GM12878 (cell line): ENCODE results near the gene RANBP17. TPM values are rescaled to one million over a fixed set of nuclear protein-coding genes. Genes with fewer than 3 reads are reported as not detected.

Source experiments
- ATAC-seq: fragments of 200-7000 bp; cut with Tn5 transposase; 3 replicates; pipeline ENCODE4 v1.9.1; 2020; ENCODE audit warnings: mild to moderate bottlenecking, moderate library complexity
- BruUV-seq: library from RNA; stranded (reverse); fragments of 400-500 nt; replicated peaks from 2 replicates; lab custom pipeline; 2021; lab: Mats Ljungman, UMichigan
- CTCF ChIA-PET: fragments of 300-600 bp; sonication (Branson Sonifier 250); formaldehyde crosslinking; extraction: SDS; loops from one replicate; lab custom pipeline; 2021; ENCODE audit warnings: inconsistent platforms; lab: Yijun Ruan, JAX
- POLR2A ChIA-PET: fragments of 350-600 bp; formaldehyde crosslinking; extraction: SDS; loops from one replicate; lab custom pipeline; 2021; ENCODE audit warnings: inconsistent platforms; lab: Charles Lee
- RAD21 ChIA-PET: fragments of 300-600 bp; sonication (Branson Sonifier 250); formaldehyde crosslinking; loops from one replicate; lab custom pipeline; 2023; ENCODE audit warnings: antibody characterized with exemption; ENCODE audit not compliant: unreplicated experiment; lab: Charles Lee
- SMC1A ChIA-PET: fragments of 300-600 bp; sonication (Branson Sonifier 250); formaldehyde crosslinking; loops from one replicate; lab custom pipeline; 2023; ENCODE audit not compliant: unreplicated experiment, uncharacterized antibody; lab: Charles Lee
- DNase-seq: peaks from one replicate; pipeline ENCODE4 v3.0.0-alpha.2; 2011; ENCODE audit warnings: low read depth, low spot score
- FAIRE-seq: peaks from 3 replicates; lab custom pipeline; 2011; peaks lifted over from hg19 to GRCh38; lab: Jason Lieb, UNC
- H2AFZ ChIP-seq: 2 replicates; pipeline ENCODE4 v1.6.0; 2011; ENCODE audit warnings: low read depth, low read length, control low read depth; ENCODE audit not compliant: control insufficient read depth
- H3K27ac ChIP-seq: 2 replicates; pipeline ENCODE4 v1.5.1; 2011; ENCODE audit warnings: control low read depth; ENCODE audit not compliant: control insufficient read depth, insufficient read depth
- H3K27me3 ChIP-seq, 2 experiments: replicated peaks in 1 of 2; 2 replicates each; pipeline versions ENCODE4 v1.6.0 to v1.6.1; 2011; ENCODE audit warnings: low read length in 1 of 2; ENCODE audit not compliant: control insufficient read depth in 2 of 2, insufficient read depth in 2 of 2
- H3K36me3 ChIP-seq, 2 experiments: 2 replicates each; pipeline ENCODE4 v1.5.1; 2011; ENCODE audit warnings: low read length in 1 of 2; ENCODE audit not compliant: control insufficient read depth in 2 of 2, insufficient read depth in 2 of 2
- H3K4me1 ChIP-seq: 2 replicates; pipeline ENCODE4 v1.6.1; 2011; ENCODE audit warnings: mild to moderate bottlenecking, low read length, moderate library complexity, mixed read lengths; ENCODE audit not compliant: control insufficient read depth, insufficient read depth
- H3K4me2 ChIP-seq: 2 replicates; pipeline ENCODE4 v1.6.0; 2011; ENCODE audit warnings: control low read depth; ENCODE audit not compliant: control insufficient read depth, insufficient read depth
- H3K4me3 ChIP-seq: fragments of 200-600 bp; sonication (generic); 2 replicates; pipeline ENCODE4 v1.5.1; 2016
- H3K79me2 ChIP-seq: 2 replicates; pipeline ENCODE4 v1.6.0; 2011; ENCODE audit warnings: low read length; ENCODE audit not compliant: control insufficient read depth, insufficient read depth
- H3K9ac ChIP-seq: 2 replicates; pipeline ENCODE4 v1.8.0; 2011; ENCODE audit warnings: low read length, control low read depth, mixed read lengths; ENCODE audit not compliant: control insufficient read depth, insufficient read depth
- H3K9me3 ChIP-seq: replicated peaks from 3 replicates; pipeline ENCODE4 v1.5.1; 2011; ENCODE audit warnings: mild to moderate bottlenecking, low read length; ENCODE audit not compliant: control insufficient read depth, insufficient read depth
- H4K20me1 ChIP-seq: 2 replicates; pipeline ENCODE4 v1.6.0; 2011; ENCODE audit not compliant: control insufficient read depth, insufficient read depth
- BHLHE40 ChIP-seq, 2 experiments: fragments of 450-650 bp in 1 of 2; IDR thresholded peaks; 2 replicates each; pipeline ENCODE4 v1.6.1; 2011 to 2017; ENCODE audit warnings: low read depth in 2 of 2, borderline replicate concordance in 1 of 2, improper control_type of control experiment in 1 of 2, low read length in 1 of 2, mild to moderate bottlenecking in 1 of 2
- CBFB ChIP-seq: IDR thresholded peaks from 2 replicates; pipeline ENCODE4 v1.6.1; 2016; ENCODE audit warnings: antibody characterized with exemption, low read depth
- CBX5 ChIP-seq: sonication (generic); IDR thresholded peaks from 2 replicates; pipeline ENCODE4 v1.6.1; 2016; ENCODE audit warnings: low read depth, moderate library complexity, mild to moderate bottlenecking, inconsistent platforms
- HDAC6 ChIP-seq: fragments of 200-600 bp; sonication (generic); IDR thresholded peaks from one replicate; pipeline ENCODE4 v1.8.0; 2017; ENCODE audit warnings: antibody characterized with exemption; ENCODE audit not compliant: unreplicated experiment
- NR2F1 ChIP-seq: fragments of 450-650 bp; conservative IDR thresholded peaks from 2 replicates; pipeline ENCODE4 v1.6.1; 2017; ENCODE audit warnings: mild to moderate bottlenecking
- PML ChIP-seq: IDR thresholded peaks from 2 replicates; pipeline ENCODE4 v1.6.1; 2012; ENCODE audit warnings: low read length, inconsistent platforms
- SUPT20H ChIP-seq: IDR thresholded peaks from 2 replicates; pipeline ENCODE4 v1.6.1; 2011; ENCODE audit warnings: low read depth, mild to moderate bottlenecking, low read length, moderate library complexity, borderline replicate concordance; ENCODE audit not compliant: control insufficient read depth
- YY1 ChIP-seq: IDR thresholded peaks from 2 replicates; pipeline ENCODE4 v1.6.1; 2011; ENCODE audit warnings: low read depth, mild to moderate bottlenecking, low read length
- ZNF217 ChIP-seq: fragments of 450-650 bp; IDR thresholded peaks from 2 replicates; pipeline ENCODE4 v1.6.1; 2017; ENCODE audit warnings: antibody characterized with exemption, mild to moderate bottlenecking
- in situ Hi-C: fragments of 300-500 bp; cut with MboI; formaldehyde crosslinking; loops from 9 replicates; pipeline ENCODE4 v1.14.3; 2018; ENCODE audit warnings: mixed read lengths
- intact Hi-C: fragments of 100-400 bp; cut with micrococcal nuclease; formaldehyde crosslinking; loops from one replicate; pipeline ENCODE4 v1.14.2; 2022; ENCODE audit not compliant: unreplicated experiment
- polyA plus RNA-seq, 11 experiments: library from polyadenylated mRNA; depleted of rRNA in 4 of 11; unstranded in 6 of 11; stranded (reverse) in 5 of 11; fragments of >200 nt; fragmentation: Nextera tagmentation in 4 of 11; fragmentation: Illumina TruSeq in 1 of 11; extraction: Ambion mirVana in 4 of 11; extraction: Trizol in 1 of 11; gene quantifications; 1 replicate in 1 of 11; 2 replicates in 10 of 11; pipeline versions ENCODE4 v1.2.1 to v1.2.3, GENCODE V29; 2011 to 2016; ENCODE audit warnings: inconsistent platforms in 2 of 11, missing spikeins in 2 of 11, low read depth in 1 of 11
- total RNA-seq, 4 experiments: library from RNA; depleted of rRNA in 3 of 4; stranded (reverse); fragments of >200 nt in 3 of 4; fragmentation: Illumina TruSeq in 1 of 4; extraction: Trizol in 1 of 4; gene quantifications; 2 replicates each; pipeline versions ENCODE4 v1.2.1 to v1.2.3, GENCODE V29; 2013 to 2021
- TF ChIP-seq, protein P1 (sequence below): fragments of 150-350 bp; IDR thresholded peaks from 2 replicates; pipeline ENCODE4 v1.6.1; 2016; ENCODE audit warnings: low read depth, low read length
- TF ChIP-seq, protein P2 (sequence below): fragments of 450-650 bp; IDR thresholded peaks from 2 replicates; pipeline ENCODE4 v1.6.1; 2018; ENCODE audit warnings: borderline replicate concordance, mild to moderate bottlenecking; ENCODE audit not compliant: partially characterized antibody

RANBP17 gene
- total and polyA plus RNA-seq, 10 of the 15 experiments (the other 5 are each of a cell fraction or from before 2014, with no cell fraction given), result 0.10 TPM; not detected in 9

DNA sequence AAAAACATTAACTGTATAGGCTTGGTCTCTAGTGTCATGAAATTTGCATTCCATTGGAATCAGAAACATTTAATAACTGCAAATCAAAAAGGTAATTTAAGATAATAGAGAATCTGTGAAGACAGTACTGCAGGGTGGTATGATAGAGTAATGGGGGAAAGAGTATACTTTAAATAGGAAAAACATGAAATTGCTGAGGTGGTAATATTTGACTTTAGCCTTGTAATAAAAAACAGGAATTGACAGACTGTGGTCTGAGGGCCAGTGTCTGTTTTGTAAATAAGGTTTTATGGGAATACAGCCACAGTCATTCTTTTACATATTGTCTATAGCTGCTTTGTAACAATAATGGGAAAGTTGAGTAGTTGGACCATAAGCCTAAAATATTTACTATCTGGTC is 162.3 kb downstream of the RANBP17 start:
- ChIA-PET POLR2A (no interaction called here), CTCF (no interaction called here), SMC1A (interaction anchor here (1.2 kb wide), 1 partner anchor 12 kb away, joined by 3 read pairs; no protein-coding TSS in a partner anchor), RAD21 (no interaction called here)
- DNase-seq (no peak), ATAC-seq (no peak), FAIRE-seq (no peak)
- in situ Hi-C loops (no loop called here), intact Hi-C loops (no loop called here)
- Histone ChIP-seq H3K79me2 (no peaks in the 10 kb centered on the region), H4K20me1 (no peaks in the 10 kb centered on the region), H3K36me3 (no peaks in the 10 kb centered on the region), H3K27ac (no peak overlapping the region), H3K27me3 (no peaks in the 10 kb centered on the region), H3K4me2 (no peak overlapping the region), H3K4me1 (no peaks in the 10 kb centered on the region), H3K9ac (no peak overlapping the region), H3K4me3 (no peak overlapping the region), H2AFZ (no peak overlapping the region), H3K9me3 (no peaks in the 10 kb centered on the region)
- TF ChIP-seq SUPT20H, result no peak
- TF ChIP-seq ZNF217, result no peak
- TF ChIP-seq, protein P1, sequence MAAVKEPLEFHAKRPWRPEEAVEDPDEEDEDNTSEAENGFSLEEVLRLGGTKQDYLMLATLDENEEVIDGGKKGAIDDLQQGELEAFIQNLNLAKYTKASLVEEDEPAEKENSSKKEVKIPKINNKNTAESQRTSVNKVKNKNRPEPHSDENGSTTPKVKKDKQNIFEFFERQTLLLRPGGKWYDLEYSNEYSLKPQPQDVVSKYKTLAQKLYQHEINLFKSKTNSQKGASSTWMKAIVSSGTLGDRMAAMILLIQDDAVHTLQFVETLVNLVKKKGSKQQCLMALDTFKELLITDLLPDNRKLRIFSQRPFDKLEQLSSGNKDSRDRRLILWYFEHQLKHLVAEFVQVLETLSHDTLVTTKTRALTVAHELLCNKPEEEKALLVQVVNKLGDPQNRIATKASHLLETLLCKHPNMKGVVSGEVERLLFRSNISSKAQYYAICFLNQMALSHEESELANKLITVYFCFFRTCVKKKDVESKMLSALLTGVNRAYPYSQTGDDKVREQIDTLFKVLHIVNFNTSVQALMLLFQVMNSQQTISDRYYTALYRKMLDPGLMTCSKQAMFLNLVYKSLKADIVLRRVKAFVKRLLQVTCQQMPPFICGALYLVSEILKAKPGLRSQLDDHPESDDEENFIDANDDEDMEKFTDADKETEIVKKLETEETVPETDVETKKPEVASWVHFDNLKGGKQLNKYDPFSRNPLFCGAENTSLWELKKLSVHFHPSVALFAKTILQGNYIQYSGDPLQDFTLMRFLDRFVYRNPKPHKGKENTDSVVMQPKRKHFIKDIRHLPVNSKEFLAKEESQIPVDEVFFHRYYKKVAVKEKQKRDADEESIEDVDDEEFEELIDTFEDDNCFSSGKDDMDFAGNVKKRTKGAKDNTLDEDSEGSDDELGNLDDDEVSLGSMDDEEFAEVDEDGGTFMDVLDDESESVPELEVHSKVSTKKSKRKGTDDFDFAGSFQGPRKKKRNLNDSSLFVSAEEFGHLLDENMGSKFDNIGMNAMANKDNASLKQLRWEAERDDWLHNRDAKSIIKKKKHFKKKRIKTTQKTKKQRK, result no peak
- no peak for TF ChIP-seq HDAC6
- TF ChIP-seq YY1, result no peak
- TF ChIP-seq CBFB, result no peak
- TF ChIP-seq, protein P2, sequence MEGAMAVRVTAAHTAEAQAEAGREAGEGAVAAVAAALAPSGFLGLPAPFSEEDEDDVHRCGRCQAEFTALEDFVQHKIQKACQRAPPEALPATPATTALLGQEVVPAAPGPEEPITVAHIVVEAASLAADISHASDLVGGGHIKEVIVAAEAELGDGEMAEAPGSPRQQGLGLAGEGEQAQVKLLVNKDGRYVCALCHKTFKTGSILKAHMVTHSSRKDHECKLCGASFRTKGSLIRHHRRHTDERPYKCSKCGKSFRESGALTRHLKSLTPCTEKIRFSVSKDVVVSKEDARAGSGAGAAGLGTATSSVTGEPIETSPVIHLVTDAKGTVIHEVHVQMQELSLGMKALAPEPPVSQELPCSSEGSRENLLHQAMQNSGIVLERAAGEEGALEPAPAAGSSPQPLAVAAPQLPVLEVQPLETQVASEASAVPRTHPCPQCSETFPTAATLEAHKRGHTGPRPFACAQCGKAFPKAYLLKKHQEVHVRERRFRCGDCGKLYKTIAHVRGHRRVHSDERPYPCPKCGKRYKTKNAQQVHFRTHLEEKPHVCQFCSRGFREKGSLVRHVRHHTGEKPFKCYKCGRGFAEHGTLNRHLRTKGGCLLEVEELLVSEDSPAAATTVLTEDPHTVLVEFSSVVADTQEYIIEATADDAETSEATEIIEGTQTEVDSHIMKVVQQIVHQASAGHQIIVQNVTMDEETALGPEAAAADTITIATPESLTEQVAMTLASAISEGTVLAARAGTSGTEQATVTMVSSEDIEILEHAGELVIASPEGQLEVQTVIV, result no peak
- no peak for TF ChIP-seq BHLHE40 (IDR thresholded peaks at IDR 0.05; ENCODE audit: borderline replicate concordance in 1 of 2, low read depth in 2 of 2, low read length in 1 of 2)
- no peak for TF ChIP-seq NR2F1
- TF ChIP-seq CBX5, result no peak
- no peak for TF ChIP-seq PML
- BruUV-seq, result no TSS peak
